ENCODE measurements around the gene STAG3. TPM values are rescaled to one million over a fixed set of nuclear protein-coding genes. Genes with fewer than 3 reads are reported as not detected.
"Not testable (repeated sequence)": the region's sequence is repeated elsewhere in the genome, so short reads cannot be mapped to it uniquely, and the experiment has no call there.

The STAG3 gene
- total RNA-seq, 2 experiments from 2014 or later = 16.5 to 20.6 TPM

DNA sequence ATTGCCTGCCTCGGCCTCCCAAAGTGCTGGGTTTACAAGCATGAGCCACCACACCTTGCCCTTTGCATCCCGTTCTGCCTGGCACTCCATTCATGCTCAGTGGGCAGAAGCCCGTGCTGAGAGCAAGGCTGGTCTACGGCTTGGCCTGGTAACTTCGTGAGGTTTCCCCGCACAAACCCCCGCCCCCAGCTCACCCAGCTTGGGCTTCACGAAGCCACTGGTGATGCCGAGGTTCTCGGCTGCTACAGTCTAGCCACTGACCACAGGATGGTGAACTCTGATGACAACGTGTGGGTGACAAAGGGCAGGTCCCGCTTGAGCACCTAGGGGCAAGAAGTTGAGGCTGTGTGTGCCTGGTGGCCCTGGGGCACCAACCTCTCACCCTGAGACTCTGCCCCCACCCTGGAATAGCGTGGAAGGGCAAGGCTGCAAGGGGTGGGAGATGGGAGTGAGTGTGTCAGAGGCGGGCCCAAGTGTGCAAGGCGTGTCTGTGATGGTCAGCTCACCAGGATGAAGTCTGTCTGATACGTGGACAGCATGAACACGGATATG, 45.7 kb downstream of the STAG3 start:
- not testable (repeated sequence) for ATAC-seq; DNase-seq; H3K9me3 Mint-ChIP-seq (ENCODE audit: insufficient read depth); H3K27me3 Mint-ChIP-seq (ENCODE audit: low read depth)
- peak overlapping the region; percentile 98 for H3K27ac Mint-ChIP-seq
- H3K4me1 Mint-ChIP-seq (ENCODE audit: low read depth) = peaks cover 58% of the 10 kb centered on the region
- peak overlapping the region; percentile 95 for H3K4me3 Mint-ChIP-seq
- ChIA-PET CTCF (interaction anchor here (1.1 kb wide), 1 partner anchor 56 kb away, joined by 3 read pairs; the partner anchor contains the start of gene GAL3ST4), POLR2A (interaction anchor here (5.5 kb wide), 1 partner anchor 14 kb away, joined by 48 read pairs; no protein-coding TSS in a partner anchor)
- peaks cover 69% of the 10 kb centered on the region for H3K36me3 Mint-ChIP-seq (ENCODE audit: low read depth)

DNA sequence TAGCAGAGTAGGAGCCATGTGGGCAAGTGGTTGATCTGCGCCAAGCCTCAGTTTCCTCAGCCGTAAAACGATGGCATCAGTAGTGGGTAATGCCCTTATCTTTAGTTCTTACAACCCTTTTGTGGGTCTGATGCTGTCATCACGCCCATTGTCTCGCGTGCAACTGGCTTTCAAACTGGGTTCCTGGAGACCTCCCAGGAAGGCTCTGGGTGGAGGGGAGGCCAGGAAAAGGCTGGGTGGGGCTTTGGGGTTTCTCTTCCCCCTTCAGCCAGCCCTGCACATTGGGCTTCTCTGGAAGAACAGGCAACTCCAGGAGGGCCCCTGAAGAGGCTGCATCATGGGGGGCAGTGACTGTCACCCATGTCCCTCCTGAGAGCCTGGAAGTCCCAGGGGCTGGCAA, 47.2 kb downstream of the STAG3 start:
- Mint-ChIP-seq H3K4me3 (peak overlapping the region; percentile 8), H3K36me3 (ENCODE audit: low read depth) (peaks cover 67% of the 10 kb centered on the region), H3K27ac (peak overlapping the region; percentile 98), H3K4me1 (ENCODE audit: low read depth) (peaks cover 47% of the 10 kb centered on the region)
- CTCF ChIA-PET; POLR2A ChIA-PET; ATAC-seq; DNase-seq; H3K27me3 Mint-ChIP-seq (ENCODE audit: low read depth); H3K9me3 Mint-ChIP-seq (ENCODE audit: insufficient read depth): not testable (repeated sequence)

DNA sequence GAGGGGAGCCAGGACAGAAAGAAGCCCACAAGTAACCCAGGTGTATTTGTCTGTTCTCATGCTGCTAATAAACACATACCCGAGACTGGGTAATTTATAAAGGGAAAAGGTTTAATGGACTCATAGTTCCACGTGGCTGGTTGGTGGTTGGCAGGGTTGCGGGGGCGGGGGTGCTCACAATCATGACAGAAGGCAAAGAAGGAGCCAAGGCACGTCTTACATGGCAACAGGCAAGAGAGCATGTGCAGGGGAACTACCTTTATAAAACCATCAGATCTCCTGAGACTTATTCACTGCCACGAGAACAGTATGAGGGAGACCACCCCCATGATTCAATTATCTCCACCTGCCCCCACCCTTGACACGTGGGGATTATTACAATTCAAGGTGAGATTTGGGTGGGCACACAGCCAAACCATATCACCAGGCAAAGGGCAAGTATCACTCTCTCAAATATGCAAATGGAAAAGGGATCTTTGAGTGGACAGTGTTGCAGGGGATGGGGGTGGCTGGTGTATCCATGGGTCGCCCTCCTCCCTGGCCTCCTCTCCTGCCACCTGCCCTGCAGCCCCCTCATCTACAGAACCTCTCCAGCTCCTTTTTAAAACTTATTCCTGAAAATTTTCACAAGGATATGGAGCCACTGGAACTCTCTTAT, 57.1 kb downstream of the STAG3 start:
- Mint-ChIP-seq H3K4me1 (ENCODE audit: low read depth) (peaks cover 16% of the 10 kb centered on the region), H3K36me3 (ENCODE audit: low read depth) (peaks cover 43% of the 10 kb centered on the region)
- H3K27ac Mint-ChIP-seq; DNase-seq; ATAC-seq; H3K27me3 Mint-ChIP-seq (ENCODE audit: low read depth); CTCF ChIA-PET; H3K4me3 Mint-ChIP-seq; H3K9me3 Mint-ChIP-seq (ENCODE audit: insufficient read depth): not testable (repeated sequence)
- POLR2A ChIA-PET = interaction anchor here (0.6 kb wide), 1 partner anchor 93 kb away, joined by 3 read pairs; no protein-coding TSS in a partner anchor

DNA sequence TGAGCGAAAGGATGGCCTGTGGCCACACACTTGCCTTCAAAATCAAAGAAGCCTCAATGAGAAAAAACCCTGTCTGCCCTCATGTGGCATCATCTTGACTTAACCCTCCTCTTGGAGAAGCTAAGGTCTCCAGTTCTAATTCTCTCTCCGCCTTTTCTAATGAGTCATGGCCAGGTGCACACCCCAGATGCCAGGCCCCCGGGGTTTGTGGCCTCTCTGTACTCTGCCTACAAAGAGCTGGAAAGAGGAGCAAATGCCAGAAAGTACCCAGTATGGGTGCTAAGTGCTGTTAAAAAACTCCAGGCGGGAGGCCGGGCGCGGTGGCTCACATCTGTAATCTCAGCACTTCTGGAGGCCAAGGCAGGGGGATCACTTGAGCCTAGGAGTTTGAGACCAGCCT, 62.3 kb downstream of the STAG3 start:
- H3K27ac Mint-ChIP-seq; CTCF ChIA-PET; POLR2A ChIA-PET; ATAC-seq; DNase-seq; H3K27me3 Mint-ChIP-seq (ENCODE audit: low read depth); H3K9me3 Mint-ChIP-seq (ENCODE audit: insufficient read depth); H3K4me3 Mint-ChIP-seq: not testable (repeated sequence)
- Mint-ChIP-seq H3K4me1 (ENCODE audit: low read depth) (peaks cover 24% of the 10 kb centered on the region), H3K36me3 (ENCODE audit: low read depth) (peaks cover 13% of the 10 kb centered on the region)

DNA sequence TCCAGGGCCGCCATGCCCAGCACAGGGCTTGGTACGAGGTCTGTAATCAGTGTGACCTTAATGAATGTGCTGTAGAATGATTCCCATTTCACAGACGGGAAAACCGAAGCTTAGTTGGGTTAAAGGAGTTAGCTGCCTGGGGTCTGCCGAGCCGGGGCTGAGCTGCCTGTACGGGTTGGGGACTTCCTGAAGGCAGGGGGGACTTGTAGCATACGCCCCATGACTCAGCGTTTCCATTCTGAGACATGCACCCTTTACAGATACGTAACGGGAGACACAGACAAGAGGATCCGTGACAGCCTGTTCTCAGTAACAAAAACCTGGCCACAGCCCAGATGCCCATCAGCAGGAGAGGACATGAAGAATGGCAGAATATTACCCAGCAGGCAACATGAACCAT, 65.7 kb downstream of the STAG3 start:
- H3K27me3 Mint-ChIP-seq (ENCODE audit: low read depth); H3K9me3 Mint-ChIP-seq (ENCODE audit: insufficient read depth); CTCF ChIA-PET; H3K4me3 Mint-ChIP-seq; H3K36me3 Mint-ChIP-seq (ENCODE audit: low read depth): not testable (repeated sequence)
- DNase-seq = peak; percentile 65
- H3K27ac Mint-ChIP-seq = peak overlapping the region; percentile 58
- POLR2A ChIA-PET = interaction anchor here (0.8 kb wide), 1 partner anchor 22 kb away, joined by 3 read pairs; no protein-coding TSS in a partner anchor
- peaks cover 26% of the 10 kb centered on the region for H3K4me1 Mint-ChIP-seq (ENCODE audit: low read depth)
- ATAC-seq = peak; percentile 63

DNA sequence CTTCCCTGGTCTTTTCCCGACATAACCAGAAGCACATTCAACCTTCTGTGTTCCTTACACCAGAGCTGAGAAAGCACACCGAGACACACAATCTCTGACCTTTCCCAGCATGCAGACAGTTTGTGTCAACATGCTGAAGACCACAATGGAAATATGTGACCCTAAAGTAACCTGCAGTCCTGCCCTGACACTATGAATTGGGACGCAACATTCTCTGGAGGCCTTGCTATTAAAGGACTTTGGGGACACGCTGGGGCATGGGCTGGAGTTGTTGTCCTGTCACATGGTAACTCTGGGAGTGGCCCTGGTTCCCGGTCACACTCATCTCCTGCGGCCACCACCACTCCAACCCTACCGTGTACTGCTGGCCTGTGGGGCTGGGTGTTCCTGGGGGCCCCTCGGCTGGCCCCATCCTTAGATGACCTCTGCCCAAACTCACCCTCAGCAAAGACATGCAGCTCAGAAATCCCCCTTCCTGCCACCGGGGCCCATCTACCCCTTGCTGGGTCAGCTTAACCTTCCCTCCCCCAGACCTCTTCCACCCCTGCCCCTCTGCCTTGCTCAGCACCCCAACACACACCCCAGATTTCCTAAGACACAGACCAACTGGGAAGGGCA, 67.4 kb downstream of the STAG3 start:
- CTCF ChIA-PET = not testable (repeated sequence)
- POLR2A ChIA-PET = interaction anchor here (0.5 to 1.0 kb wide), 2 partner anchors 10 to 23 kb away, joined by 3 read pairs; no protein-coding TSS in a partner anchor
- H3K4me1 Mint-ChIP-seq (ENCODE audit: low read depth) = peaks cover 16% of the 10 kb centered on the region

DNA sequence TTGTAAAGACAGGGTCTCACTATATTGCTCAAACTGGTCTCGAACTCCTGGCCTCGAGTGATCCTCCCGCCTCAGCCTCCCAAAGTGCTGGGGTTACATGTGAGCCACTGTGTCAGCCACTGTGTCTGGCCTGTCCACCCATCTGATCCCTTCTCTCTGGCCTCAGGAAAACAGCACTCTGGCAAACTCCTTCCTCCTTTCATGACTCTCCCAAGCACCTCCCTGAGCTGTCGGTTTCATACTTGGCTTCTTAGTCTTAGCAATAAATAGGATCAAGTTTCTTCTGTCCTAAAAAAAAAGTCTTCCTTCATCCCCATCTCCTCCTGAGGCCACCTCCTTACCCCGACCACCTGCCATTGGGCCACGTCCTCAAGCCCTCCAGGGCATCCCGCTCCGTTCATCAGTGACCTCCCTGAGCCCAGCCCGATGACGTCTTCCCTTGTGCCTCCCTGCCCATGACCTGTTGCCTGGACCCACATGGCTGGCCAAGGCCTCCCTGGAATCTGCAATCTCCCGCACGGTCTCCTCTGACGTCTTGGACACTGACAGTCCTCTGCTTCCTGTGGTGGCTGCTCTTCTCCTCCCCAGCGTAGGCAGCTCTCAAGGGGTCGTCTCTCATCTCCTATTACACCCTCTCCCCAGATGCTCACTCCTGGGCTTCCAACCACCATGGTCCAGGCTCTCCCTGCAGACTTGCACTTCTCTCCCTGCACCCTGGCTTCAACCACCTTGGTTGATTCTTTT, 68.6 kb downstream of the STAG3 start:
- ATAC-seq; CTCF ChIA-PET; H3K27me3 Mint-ChIP-seq (ENCODE audit: low read depth); H3K9me3 Mint-ChIP-seq (ENCODE audit: insufficient read depth); H3K36me3 Mint-ChIP-seq (ENCODE audit: low read depth); DNase-seq; H3K4me3 Mint-ChIP-seq; POLR2A ChIA-PET; H3K27ac Mint-ChIP-seq: not testable (repeated sequence)
- H3K4me1 Mint-ChIP-seq (ENCODE audit: low read depth) = peaks cover 16% of the 10 kb centered on the region

More for the DNA sequence above, 67.4 kb downstream of the STAG3 start:
- H3K36me3 Mint-ChIP-seq (ENCODE audit: low read depth); H3K9me3 Mint-ChIP-seq (ENCODE audit: insufficient read depth); H3K27me3 Mint-ChIP-seq (ENCODE audit: low read depth); DNase-seq; H3K4me3 Mint-ChIP-seq: not testable (repeated sequence)
- H3K27ac Mint-ChIP-seq = peak overlapping the region; percentile 50
- peak; percentile 23 for ATAC-seq

DNA sequence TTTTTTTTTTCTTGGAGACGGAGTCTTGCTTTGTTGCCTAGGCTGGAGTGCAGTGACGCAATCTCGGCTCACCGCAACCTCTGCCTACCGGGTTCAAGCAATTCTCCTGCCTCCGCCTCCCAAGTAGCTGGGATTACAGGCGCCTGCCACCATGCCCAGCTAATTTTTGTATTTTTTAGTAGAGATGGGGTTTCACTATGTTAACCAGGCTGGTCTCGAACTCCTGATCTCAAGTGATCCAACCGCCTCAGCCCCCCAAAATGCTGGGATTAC, 69.1 kb downstream of the STAG3 start:
- H3K4me3 Mint-ChIP-seq; H3K27me3 Mint-ChIP-seq (ENCODE audit: low read depth); DNase-seq; H3K27ac Mint-ChIP-seq; H3K9me3 Mint-ChIP-seq (ENCODE audit: insufficient read depth); H3K36me3 Mint-ChIP-seq (ENCODE audit: low read depth); ATAC-seq; POLR2A ChIA-PET; CTCF ChIA-PET: not testable (repeated sequence)
- H3K4me1 Mint-ChIP-seq (ENCODE audit: low read depth) = peaks cover 16% of the 10 kb centered on the region

DNA sequence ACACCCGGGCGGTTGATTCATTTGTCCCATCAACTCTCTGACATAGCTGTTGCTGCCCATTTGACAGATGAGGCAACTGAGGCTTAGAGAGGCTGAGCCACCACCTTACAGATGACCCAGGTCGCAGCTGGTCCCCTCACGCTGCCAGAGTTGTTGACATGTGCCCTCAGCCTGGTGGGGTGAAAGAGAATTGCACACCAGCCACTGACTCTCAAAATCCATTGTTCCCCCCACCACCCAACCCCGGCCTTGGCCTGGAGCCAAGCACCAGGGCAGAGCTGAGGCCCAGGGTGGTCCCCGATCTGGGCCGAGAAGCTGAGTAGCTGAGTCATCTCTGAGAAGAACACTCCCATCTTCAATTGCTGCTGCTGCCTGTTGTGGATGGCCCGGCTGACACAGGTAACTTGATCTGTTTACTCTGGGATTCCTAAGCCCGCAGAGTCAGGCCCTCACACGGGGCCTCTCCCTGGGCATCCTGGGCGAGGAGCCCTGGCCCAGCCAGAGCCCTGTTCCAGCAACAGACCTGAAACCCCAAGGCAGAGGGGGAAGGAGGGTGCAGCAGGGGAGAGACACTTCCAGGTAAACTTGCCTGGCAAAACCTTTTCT, 69.5 kb downstream of the STAG3 start:
- Mint-ChIP-seq H3K36me3 (ENCODE audit: low read depth) (no peaks in the 10 kb centered on the region), H3K4me1 (ENCODE audit: low read depth) (peaks cover 16% of the 10 kb centered on the region), H3K27ac (no peak overlapping the region), H3K4me3 (no peak overlapping the region), H3K9me3 (ENCODE audit: insufficient read depth) (no peaks in the 10 kb centered on the region), H3K27me3 (ENCODE audit: low read depth) (no peaks in the 10 kb centered on the region)
- POLR2A ChIA-PET = no interaction called here
- DNase-seq (no peak), ATAC-seq (no peak)
- CTCF ChIA-PET = no interaction called here

DNA sequence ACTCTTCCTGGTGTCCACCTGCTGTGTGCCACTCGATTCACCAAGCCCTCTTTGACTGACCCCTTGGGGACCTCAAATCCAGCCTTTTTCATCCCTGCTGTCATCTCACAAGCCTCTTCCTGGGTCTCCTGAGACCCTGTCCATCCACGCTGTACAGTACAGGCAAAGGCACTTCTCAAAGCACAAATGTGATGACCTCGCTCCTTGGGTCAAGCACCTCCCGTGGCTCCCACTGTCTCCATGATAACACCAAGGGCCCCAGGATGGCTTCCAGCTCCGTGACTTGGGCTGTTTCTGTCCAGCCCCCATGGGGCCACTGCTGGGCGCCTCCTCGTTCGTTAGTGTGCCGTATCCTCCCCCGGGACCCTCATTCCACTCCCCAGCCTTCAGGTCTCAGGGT, 70.8 kb downstream of the STAG3 start:
- POLR2A ChIA-PET = no interaction called here
- no peak for DNase-seq
- H3K36me3 Mint-ChIP-seq (ENCODE audit: low read depth) = no peaks in the 10 kb centered on the region
- no peaks in the 10 kb centered on the region for H3K9me3 Mint-ChIP-seq (ENCODE audit: insufficient read depth)
- no peak overlapping the region for H3K27ac Mint-ChIP-seq
- no peak overlapping the region for H3K4me3 Mint-ChIP-seq
- H3K4me1 Mint-ChIP-seq (ENCODE audit: low read depth) = peaks cover 7% of the 10 kb centered on the region
- CTCF ChIA-PET = no interaction called here
- no peak for ATAC-seq
- H3K27me3 Mint-ChIP-seq (ENCODE audit: low read depth) = no peaks in the 10 kb centered on the region

DNA sequence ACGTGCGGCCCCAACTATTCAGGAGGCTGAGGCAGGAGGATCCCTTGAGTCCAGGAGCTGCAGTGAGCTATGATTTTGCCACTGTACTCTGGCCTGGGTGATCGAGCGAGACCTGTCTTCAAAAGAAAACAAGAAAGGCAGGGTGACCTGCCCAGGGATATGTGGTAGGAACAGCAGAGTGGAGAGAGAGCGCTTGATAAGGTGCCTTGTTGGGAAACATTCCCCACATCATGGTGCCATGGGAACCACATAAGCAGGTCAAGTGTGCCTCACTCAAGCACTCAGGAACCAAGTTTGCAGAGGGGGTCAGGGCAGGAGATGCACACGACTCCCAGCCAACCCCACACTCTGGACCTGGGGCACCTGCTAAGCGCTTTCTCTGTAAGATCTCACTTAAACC, 79.3 kb downstream of the STAG3 start:
- Mint-ChIP-seq H3K27me3 (ENCODE audit: low read depth) (no peaks in the 10 kb centered on the region), H3K4me1 (ENCODE audit: low read depth) (peaks cover 2% of the 10 kb centered on the region), H3K4me3 (no peak overlapping the region), H3K9me3 (ENCODE audit: insufficient read depth) (no peaks in the 10 kb centered on the region), H3K27ac (no peak overlapping the region), H3K36me3 (ENCODE audit: low read depth) (no peaks in the 10 kb centered on the region)
- ATAC-seq (no peak), DNase-seq (no peak)
- ChIA-PET POLR2A (no interaction called here), CTCF (no interaction called here)

DNA sequence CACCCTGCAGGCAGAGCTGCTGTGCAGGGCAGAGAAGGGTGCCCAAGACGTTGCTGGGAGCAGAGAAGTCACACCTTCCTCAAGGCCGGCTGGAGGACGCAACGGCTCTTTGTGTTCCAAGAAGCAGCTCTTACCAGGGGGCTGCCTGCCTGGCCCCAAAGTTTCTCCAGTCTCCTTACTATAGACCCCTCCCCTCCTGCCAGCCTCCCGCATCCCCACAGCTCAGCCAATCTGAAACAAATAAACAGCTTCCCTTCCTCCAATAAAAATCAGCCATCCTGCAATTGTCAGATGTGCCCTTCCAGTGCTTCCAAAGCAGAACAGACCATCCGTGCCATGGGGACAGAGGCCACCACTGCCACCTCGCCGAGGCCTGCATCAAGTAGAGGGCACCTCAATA, 82.3 kb downstream of the STAG3 start:
- POLR2A ChIA-PET; H3K36me3 Mint-ChIP-seq (ENCODE audit: low read depth); H3K9me3 Mint-ChIP-seq (ENCODE audit: insufficient read depth); H3K4me3 Mint-ChIP-seq; H3K4me1 Mint-ChIP-seq (ENCODE audit: low read depth); H3K27ac Mint-ChIP-seq; DNase-seq; ATAC-seq; CTCF ChIA-PET; H3K27me3 Mint-ChIP-seq (ENCODE audit: low read depth): not testable (repeated sequence)
